ENCODE measurements around the gene PRPS1. TPM values are rescaled to one million over a fixed set of nuclear protein-coding genes. Genes with fewer than 3 reads are reported as not detected.

The PRPS1 gene
- total RNA-seq: 10 to 100 TPM; 31.6 to 42.0 TPM
- polyA plus RNA-seq: 10 to 100 TPM; 11.7 to 34.4 TPM
- long read RNA-seq, donor 1, transcript PRPS1-204 (7 exons, 2,152 nt): major isoform, 16 of 17 reads
- long read RNA-seq, donor 1, partial matches to known transcripts: 0 of 17 reads
- long read RNA-seq, donor 1, other reads (novel, unspliced or antisense): 0 of 17 reads
- long read RNA-seq, donor 2, transcript PRPS1-204 (7 exons, 2,152 nt): major isoform, 6 of 12 reads
- long read RNA-seq, donor 2, partial matches to known transcripts: 0 of 12 reads
- long read RNA-seq, donor 2, other reads (novel, unspliced or antisense): 0 of 12 reads
- long read RNA-seq, donor 3, transcript PRPS1-204 (7 exons, 2,152 nt): major isoform, 6 of 16 reads
- long read RNA-seq, donor 3, partial matches to known transcripts: 8 of 16 reads
- long read RNA-seq, donor 3, other reads (novel, unspliced or antisense): 0 of 16 reads
- long read RNA-seq, donor 4, partial matches to known transcripts: 0 of 3 reads
- long read RNA-seq, donor 4, other reads (novel, unspliced or antisense): 0 of 3 reads
- long read RNA-seq, donor 5, transcript PRPS1-204 (7 exons, 2,152 nt): major isoform, 8 of 9 reads
- long read RNA-seq, donor 5, partial matches to known transcripts: 0 of 9 reads
- long read RNA-seq, donor 5, other reads (novel, unspliced or antisense): 0 of 9 reads

GRCh38 chrX:107627838-107628661 is at the start of gene PRPS1:
PRPS1 (plus strand) TSS chrX:107628510; CDS start chrX:107628629, 119 bp downstream.
- Histone ChIP-seq H3K4me1 (ENCODE audit: control insufficient read depth in 5 of 5, insufficient read depth in 5 of 5, low read length in 5 of 5) (peaks cover 0 to 6% (median 0%) of the 10 kb centered on the region in 5 donors), H3K27ac (ENCODE audit: low read depth in 1 of 2, low read length in 1 of 2) (peak within 1 kb of the TSS; percentile 62 to 79), H3K9ac (ENCODE audit: insufficient read depth in 1 of 2, low read length in 2 of 2) (peak within 1 kb of the TSS; percentile 32 to 83), H3K27me3 (ENCODE audit: control insufficient read depth in 3 of 3, insufficient read depth in 3 of 3, low read length in 2 of 3) (peaks cover 0 to 18% (median 12%) of the 10 kb centered on the region in 3 donors), H3K4me3 (peak within 1 kb of the TSS; percentile 57), H3K36me3 (ENCODE audit: control insufficient read depth in 4 of 4, insufficient read depth in 4 of 4, low read length in 4 of 4) (no peaks in the 10 kb centered on the region), H3K9me3 (ENCODE audit: control insufficient read depth in 4 of 4, insufficient read depth in 3 of 4, low read length in 3 of 4) (peaks cover 0 to 3% (median 0%) of the 10 kb centered on the region in 4 donors)
- DNase-seq (peak; percentile 95 to 97 (median 96)), ATAC-seq (ENCODE audit: insufficient read depth, low FRiP score) (peak; percentile 98)
- 0 to 28% methylated on average over 36 to 37 of the region's 37 CpGs for WGBS, 2 donors
- TF ChIP-seq CTCF (IDR thresholded peaks at IDR 0.05; ENCODE audit: control extremely low read depth, extremely low read depth): no peak

GRCh38 chrX:107579956-107580355 is 48.4 kb upstream of the PRPS1 start:
- TF ChIP-seq CTCF (IDR thresholded peaks at IDR 0.05; ENCODE audit: control extremely low read depth, extremely low read depth): no peak
- WGBS, 2 donors: 69 to 76% methylated on average over 3 of the region's 3 CpGs
- peaks cover 0 to 8% (median 0%) of the 10 kb centered on the region in 4 donors for H3K9me3 ChIP-seq (ENCODE audit: control insufficient read depth in 4 of 4, insufficient read depth in 3 of 4, low read length in 3 of 4)
- H3K36me3 ChIP-seq (ENCODE audit: control insufficient read depth in 4 of 4, insufficient read depth in 4 of 4, low read length in 4 of 4): no peaks in the 10 kb centered on the region
- no peak for DNase-seq
- H3K4me3 ChIP-seq: no peak overlapping the region
- no peak overlapping the region for H3K27ac ChIP-seq (ENCODE audit: low read depth in 1 of 2, low read length in 1 of 2)
- no peak overlapping the region for H3K9ac ChIP-seq (ENCODE audit: insufficient read depth in 1 of 2, low read length in 2 of 2)
- ATAC-seq (ENCODE audit: insufficient read depth, low FRiP score): no peak
- H3K4me1 ChIP-seq (ENCODE audit: control insufficient read depth in 5 of 5, insufficient read depth in 5 of 5, low read length in 5 of 5): no peaks in the 10 kb centered on the region
- H3K27me3 ChIP-seq (ENCODE audit: control insufficient read depth in 3 of 3, insufficient read depth in 3 of 3, low read length in 2 of 3): peaks cover 0 to 10% (median 5%) of the 10 kb centered on the region in 3 donors

- Histone ChIP-seq H3K27me3 (ENCODE audit: control insufficient read depth in 3 of 3, insufficient read depth in 3 of 3, low read length in 2 of 3) (peaks cover 0 to 10% (median 5%) of the 10 kb centered on the region in 3 donors), H3K27ac (ENCODE audit: low read depth in 1 of 2, low read length in 1 of 2) (no peak overlapping the region), H3K9me3 (ENCODE audit: control insufficient read depth in 4 of 4, insufficient read depth in 3 of 4, low read length in 3 of 4) (peaks cover 0 to 8% (median 0%) of the 10 kb centered on the region in 4 donors), H3K36me3 (ENCODE audit: control insufficient read depth in 4 of 4, insufficient read depth in 4 of 4, low read length in 4 of 4) (no peaks in the 10 kb centered on the region), H3K9ac (ENCODE audit: insufficient read depth in 1 of 2, low read length in 2 of 2) (no peak overlapping the region), H3K4me3 (no peak overlapping the region), H3K4me1 (ENCODE audit: control insufficient read depth in 5 of 5, insufficient read depth in 5 of 5, low read length in 5 of 5) (no peaks in the 10 kb centered on the region)
- no peak for TF ChIP-seq CTCF (IDR thresholded peaks at IDR 0.05; ENCODE audit: control extremely low read depth, extremely low read depth)
- no peak for ATAC-seq (ENCODE audit: insufficient read depth, low FRiP score)
- 88 to 94% methylated on average over 4 of the region's 4 CpGs for WGBS, 2 donors
- no peak for DNase-seq
These were observed 46.4 kb upstream of the PRPS1 start for GRCh38 chrX:107581923-107582322.
